Stimulated activated CD4-positive, alpha-beta T cell treated with anti-CD3 and anti-CD28 coated beads, Interleukin-4, amount 100 ng/mL, for 1 hour (primary cell): ENCODE results near the gene MET.
"Not testable (repeated sequence)": the region's sequence is repeated elsewhere in the genome, so short reads cannot be mapped to it uniquely, and the experiment has no call there.

Source experiments
- DNase-seq: peaks from one replicate; pipeline ENCODE4 v3.0.0-alpha.2; 2020

MET gene

DNA sequence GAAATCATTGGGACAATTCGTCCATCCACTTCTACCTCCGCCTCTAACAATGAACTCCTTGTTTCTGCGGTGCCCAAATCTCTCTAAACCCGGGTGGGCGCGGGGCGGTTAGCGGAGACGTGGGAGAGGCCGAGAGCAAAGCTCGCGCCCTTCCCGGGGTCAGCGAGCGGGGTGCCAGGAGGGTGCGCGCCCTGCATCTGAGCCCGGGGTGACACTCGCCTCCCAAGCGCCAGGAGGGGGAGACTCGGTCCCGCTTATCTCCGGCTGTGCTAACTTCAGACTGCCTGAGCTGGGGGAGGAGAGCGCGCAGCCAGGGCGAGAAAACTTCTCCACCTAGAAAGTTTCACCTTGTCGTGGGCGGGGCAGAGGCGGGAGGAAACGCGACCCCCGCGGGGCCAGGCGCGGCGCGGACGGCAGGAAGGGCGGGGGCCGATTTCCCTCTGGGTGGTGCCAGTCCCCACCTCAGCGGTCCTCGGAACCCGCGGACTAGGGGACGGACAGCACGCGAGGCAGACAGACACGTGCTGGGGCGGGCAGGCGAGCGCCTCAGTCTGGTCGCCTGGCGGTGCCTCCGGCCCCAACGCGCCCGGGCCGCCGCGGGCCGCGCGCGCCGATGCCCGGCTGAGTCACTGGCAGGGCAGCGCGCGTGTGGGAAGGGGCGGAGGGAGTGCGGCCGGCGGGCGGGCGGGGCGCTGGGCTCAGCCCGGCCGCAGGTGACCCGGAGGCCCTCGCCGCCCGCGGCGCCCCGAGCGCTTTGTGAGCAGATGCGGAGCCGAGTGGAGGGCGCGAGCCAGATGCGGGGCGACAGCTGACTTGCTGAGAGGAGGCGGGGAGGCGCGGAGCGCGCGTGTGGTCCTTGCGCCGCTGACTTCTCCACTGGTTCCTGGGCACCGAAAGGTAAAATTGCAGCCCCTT lies at the start of gene MET:
MET (plus strand) TSS at position 516 of the 915 bp plus-strand sequence. CDS start 26,889 bp downstream, outside the sequence.
- peak; percentile 36 for DNase-seq

DNA sequence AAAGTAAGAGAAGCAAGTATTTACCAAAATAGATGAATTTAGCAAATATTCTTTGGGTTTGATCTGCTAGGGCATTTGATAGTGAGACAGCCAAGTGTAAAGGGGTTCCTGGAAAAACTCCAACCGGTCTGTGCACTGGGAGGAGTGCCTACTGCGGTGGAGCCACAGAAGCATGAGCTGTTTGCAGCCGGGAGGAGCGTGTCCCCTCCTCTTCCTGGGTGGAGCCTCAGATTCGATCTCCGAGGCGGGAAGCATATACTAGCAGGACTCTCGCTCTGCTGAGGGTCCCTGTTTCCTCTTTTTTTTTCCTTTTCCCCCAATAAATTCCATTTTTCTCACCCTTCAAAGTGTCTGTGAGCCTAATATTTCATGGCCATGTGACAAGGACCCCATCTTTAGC lies 45.1 kb upstream of the MET start:
- no peak for DNase-seq

DNA sequence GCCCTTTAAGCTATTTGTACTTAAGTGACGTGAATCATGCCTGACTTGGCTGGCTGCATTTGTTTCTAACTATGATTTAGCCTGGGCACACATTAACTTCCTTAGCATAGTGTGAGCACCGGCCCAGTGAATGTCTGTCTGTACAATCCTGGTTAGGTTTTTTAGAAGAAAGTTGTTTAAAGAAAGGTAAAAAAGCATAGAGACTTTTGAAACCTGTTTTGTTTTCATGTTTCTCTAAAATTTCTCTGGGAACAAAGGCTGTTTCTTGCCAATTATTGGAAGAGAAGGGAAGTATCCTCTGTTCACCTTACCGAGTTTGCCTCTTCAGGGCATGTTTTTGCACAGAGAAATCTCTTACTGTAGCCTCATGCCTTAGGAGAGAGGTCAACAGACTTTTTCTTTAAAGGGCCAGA lies 42.9 kb upstream of the MET start:
- DNase-seq: no peak

DNA sequence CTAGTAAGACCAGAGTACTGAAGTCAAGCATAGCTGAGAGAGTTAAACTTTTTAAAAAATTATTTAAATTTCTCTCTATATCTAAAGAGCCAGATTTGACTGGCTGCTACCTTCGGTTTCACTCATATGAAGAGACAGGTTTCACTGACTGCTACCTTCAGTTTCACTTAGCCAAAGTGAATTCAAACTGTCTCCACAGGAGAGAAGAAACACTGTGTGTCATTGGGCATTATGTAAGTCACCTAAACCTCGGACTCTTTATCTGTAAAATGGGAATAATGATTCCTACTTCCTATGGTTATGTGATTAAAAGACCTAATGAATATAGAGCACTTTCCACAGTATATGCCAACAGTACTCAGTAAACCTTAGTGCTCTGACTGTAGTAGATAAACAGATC lies 41.6 kb upstream of the MET start:
- no peak for DNase-seq

DNA sequence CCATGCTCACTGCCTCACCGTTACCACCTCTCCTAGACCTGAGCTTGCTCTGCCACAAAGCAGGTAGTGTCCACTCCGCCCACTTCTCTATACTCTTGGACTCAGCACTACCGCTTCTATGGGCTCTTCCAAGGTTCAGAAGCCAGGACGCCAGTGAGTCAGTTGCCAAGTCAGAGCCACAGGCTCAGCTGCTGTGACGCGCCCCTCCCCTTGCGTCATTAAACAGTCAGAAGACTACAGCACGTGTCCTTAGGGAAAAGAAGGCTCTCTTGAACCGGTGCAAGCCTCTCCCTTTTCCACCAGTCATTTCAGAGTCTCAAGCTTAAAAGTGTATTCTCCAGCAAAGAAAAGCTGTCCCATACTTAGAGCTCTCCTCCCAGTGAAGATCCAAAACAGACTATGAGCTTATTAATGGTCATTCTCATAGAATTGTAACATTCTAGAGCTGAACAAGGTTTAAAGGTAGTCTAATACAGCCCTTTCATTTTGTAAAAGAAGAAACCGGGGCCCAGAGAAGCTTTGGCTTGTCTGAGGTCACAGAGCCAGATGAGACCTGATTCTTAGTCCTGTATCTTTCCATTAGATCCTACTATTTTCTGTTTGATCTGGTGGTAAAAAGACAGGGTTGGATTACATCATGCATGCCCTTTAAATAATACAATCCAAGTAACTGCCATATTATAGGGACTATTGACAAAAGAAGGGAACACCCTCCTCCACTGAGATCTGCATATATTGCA lies 40.9 kb upstream of the MET start:
- no peak for DNase-seq

DNA sequence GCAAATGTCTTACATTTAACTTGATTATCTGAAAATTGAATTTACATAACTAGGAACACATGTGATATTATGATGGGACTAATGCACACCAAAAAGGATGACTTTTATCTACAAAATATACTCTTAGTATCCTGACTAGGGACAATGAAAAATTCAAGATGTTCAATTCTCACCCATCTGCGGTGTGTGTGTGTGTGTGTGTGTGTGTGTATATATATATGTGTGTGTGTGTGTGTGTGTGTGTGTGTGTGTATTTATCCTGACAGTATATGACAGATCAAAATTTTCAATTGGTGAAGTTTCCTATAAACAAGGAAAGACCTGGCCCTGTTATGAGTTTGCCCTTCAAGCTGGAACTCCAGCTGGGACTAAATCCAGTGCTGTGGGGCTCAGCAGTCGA lies 40.3 kb upstream of the MET start:
- no peak for DNase-seq

DNA sequence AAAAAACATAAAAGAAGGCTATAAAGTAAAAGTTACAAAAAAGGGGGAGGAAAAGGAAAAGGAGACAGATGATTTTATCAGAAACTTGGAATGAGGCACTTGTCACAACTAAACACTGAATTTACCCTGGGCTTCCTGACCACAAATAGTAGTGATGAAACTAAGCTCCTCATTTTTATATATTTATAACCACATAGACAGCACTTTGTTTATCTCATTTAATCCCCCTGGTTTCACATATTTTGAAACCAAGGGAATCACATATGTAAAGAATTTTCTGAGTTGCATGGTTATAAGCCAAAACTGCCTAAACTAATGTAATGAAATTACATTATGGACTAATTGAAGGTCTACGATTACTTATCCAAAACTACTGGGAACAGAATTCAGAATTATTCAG lies 39.6 kb upstream of the MET start:
- DNase-seq: no peak

DNA sequence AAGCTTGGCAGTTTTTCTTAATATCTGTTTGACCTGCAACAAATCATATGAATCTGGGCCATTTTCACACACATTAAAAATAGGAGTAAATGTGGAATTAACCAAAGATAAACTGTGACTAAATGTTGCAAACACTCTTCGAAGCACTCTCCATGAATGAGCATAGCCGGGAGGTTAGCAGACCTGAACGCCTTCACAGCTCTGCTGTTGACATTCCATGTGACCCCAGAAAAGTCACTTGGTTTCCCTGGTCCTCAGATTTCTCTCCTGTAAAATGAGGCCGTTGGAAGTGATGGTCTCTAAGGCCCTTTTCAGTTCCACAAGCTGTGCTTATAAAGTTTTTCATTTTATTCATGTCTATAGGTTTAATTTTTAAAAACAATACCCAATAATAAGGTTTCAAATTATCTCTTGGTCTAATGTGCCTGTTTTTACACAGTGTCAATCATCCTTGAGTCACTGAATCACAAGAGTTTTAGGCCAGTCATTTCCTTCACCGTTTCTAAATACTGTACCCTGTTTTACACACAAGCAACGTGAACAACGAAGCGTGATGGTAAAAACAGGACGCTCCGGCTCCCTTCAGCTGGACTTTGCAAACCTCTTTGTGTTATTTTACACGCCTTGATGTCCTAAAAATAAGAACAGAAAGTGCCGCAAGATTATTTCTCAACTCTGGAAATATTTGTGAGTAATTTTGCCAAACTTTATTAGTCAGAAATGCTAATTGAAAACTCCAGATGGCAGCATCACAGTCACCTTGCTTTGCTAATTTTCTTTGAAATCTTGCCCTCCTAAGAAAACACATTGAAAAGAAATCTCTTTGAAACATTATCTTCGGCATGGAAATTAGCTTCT lies 38.6 kb upstream of the MET start:
- no peak for DNase-seq

DNA sequence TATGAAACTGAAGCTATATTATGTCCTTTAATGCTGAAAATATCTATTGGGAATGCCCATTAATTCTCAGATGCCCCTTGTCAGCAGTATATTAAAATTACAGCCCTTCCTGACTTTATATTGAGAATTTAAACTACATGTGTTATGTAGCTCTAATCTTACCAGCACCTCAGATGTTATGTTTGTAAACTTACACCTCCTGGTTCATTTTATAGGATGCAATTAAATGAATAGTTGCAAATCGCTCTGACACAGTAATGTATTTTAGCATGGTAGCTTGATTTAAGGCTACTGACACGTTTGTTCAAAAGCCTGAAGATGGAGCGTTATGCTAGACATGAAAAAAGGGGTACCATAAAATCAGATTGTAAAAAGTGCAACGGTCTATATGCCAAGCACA lies 35.0 kb upstream of the MET start:
- no peak for DNase-seq

DNA sequence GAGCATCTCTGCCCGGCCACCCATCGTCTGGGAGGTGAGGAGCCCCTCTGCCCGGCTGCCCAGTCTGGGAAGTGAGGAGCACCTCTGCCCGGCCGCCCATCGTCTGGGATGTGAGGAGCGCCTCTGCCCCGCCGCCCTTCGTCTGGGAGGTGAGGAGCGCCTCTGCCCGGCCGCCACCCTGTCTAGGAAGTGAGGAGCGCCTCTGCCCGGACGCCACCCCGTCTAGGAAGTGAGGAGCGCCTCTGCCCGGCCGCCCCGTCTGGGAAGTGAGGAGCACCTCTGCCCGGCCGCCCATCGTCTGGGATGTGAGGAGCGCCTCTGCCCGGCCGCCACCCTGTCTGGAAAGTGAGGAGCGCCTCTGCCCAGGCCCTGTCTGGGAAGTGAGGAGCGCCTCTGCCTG lies 33.4 kb upstream of the MET start:
- DNase-seq: not testable (repeated sequence)

DNA sequence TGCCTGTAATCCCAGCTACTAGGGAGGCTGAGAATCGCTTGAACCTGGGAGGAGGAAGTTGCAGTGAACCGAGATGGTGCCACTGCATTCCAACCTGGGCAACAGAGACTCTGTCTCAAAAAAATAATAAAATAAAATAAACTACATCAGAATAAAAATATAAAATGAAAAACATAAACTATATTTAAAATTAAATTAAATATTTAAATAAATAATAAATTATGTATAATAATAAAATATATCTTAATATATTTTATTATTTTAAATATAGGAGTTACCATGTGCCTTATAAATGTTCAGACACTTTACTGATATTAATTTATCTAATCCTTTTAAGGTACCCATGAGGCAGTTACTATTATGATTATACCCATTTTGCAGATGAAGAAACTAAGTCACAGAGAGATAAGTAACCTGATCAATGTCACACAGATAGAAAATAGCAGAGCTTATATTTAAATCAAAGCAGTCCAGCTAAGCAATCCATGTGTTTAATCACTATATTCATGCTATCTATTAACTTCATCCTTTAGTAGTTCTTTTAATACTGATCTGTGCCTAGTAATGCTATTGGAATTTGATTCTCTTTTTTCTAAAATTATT lies 30.3 kb upstream of the MET start:
- DNase-seq: no peak

DNA sequence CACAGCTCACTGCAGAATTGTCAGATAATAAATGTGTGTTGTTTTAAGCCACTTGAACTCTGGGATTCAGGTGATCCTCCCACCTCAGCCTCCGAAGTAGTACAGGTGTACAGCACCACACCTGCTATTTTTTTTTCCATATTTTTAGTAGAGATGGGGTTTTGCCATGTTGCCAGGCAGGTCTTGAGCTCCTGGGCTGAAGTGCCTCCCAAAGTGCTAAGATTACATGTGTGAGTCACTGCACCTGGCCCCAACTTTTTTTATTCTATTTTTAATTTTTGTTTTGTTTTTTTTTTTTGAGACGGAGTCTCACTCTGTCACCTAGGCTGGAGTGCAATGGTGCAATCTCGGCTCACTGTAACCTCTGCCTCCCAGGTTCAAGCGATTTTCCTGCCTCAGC lies 28.8 kb upstream of the MET start:
- DNase-seq: not testable (repeated sequence)

DNA sequence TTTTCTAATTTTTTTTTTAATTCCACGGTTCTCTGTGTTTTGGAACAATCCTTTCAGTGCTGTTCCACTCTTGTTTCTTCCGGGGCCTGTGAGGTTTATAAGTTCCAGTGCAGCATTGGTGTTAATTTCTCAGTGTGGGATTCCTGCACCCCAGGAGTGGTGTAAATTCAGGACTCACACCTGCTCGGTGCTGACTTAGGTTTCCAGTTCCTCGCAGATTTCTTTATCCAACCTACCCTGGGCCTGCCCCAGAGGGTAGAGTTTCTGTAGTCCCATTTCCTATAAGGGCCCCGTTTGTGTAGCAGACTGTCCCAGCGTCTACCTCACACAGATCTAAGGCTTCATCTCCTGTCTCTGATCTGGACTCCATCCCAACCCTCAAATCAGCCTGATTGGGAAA lies 27.4 kb upstream of the MET start:
- DNase-seq: no peak

DNA sequence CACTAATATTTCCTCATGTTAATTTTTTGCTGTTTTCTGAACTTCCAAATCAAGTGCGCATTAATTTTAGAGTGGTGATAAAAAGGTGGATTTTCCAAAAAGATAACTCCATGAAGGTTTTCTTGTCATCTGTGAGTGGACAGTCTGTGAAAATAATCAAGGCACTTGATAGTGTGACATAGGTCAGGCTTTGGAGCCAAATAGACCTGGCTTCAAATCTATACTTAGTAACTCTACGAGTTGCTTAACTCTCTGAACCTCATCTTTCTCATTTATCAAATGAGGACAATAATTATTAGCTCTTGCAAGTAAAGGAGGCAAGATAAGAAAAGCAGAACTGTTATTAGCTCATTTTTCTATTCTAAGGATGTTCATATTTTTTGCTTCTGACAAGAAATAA lies 24.7 kb upstream of the MET start:
- no peak for DNase-seq

DNA sequence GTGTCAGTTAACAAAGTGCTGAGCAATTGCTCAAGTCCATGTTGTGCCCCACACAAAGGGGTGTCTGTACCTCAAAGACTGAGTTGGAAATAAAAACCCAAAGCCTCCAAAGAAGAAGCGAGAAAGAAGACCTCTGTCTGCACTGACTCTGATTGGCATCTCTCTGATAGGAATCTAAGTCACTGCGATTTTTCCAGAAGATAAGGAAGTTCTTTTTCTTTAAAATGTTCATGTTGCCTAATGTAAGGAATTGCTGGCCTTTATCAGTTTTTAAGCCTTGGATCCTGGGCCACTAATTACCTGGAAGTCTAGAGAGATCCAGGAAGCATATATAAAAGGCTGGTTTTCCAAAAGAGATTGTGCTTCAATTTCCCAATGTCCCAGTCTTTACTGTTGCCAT lies 24.1 kb upstream of the MET start:
- DNase-seq: no peak

DNA sequence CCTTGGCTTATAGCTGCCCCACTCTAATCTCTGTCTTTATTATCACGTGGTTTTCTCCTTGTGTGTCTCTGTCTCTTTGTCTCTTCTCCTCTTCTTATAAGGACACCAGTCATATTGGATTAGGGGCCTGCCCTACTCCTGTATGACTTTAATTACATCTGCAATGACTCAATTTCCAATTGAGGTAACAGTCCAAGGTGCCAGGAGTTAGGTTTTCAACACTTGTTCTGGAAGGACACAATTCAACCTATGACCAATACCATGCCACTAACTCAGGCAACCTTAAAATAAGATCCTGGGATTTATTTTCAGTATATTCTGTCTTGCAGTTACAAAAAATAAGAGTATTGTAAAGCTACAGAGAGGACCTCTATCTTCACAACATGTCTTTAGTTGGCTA lies 21.6 kb upstream of the MET start:
- DNase-seq: no peak

DNA sequence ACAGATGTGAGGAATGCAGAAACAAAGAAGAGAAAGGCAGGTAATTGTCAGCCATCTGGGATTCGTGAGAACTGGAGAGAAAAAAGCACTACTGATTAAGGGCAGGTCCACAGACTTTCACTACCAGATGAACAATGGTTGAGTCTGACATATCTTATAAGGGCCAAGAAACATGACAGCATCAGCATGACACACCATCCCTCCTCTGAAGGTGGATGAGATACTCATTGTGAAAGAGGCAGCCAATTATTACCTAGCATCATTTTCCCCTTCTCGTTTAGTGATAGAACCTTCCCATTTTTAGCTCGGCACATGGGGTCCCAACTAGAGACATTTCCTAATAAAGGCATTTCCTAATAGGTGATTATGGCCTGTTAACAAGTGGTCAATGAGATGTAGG lies 19.2 kb upstream of the MET start:
- DNase-seq: no peak

DNA sequence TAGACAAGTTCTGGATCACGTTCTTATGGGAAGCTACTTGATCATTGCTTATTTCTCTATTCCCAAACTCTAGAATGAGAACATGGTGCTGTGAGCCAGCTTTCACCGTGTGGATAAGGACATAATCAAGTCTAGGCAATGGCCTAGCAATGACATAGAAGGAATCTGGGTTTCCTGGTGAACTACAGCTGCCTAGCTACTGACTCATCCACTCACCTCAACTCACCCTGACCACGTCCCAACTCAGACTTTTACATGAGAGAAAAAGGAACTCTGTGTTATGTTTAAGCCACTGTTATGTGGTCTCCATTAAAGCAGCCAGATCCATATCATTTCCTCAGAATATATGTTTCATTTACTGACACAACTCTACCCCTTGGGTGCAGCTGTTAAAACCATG lies 18.8 kb upstream of the MET start:
- no peak for DNase-seq

DNA sequence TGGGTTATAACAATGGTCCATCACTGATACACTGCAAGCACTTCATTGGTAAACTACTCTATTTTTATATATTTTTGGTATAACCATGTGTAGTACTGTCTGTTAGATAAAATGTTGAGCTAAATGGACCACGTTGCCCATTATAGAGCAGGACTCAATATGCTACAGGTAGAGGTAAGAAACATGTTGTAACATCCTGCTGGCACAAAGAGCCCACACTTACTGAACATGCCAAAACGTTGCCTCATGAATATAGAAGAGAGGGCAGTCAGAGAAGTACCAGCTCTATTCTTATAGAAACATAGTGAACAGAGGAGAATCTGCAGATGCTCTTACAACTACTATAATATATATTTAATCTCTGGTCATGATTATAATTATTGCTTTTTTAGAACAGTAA lies 18.4 kb upstream of the MET start:
- DNase-seq: no peak

DNA sequence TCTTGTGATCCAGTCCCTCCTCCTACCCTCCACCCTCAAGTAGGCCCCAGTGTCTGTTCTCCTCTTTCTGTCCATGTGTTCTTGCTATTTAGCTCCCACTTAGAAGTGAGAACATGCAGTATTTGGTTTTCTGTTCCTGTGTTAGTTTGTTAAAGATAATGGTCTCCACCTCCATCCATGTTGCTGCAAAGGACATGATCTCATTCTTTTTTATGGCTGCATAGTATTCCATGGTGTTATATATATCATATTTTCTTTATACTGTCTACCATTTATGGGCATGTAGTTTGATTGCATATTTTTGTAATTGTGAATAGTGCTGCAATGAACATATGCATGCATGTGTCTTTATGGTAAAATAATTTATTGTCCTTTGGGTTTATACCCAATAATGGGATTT lies 12.7 kb upstream of the MET start:
- not testable (repeated sequence) for DNase-seq

DNA sequence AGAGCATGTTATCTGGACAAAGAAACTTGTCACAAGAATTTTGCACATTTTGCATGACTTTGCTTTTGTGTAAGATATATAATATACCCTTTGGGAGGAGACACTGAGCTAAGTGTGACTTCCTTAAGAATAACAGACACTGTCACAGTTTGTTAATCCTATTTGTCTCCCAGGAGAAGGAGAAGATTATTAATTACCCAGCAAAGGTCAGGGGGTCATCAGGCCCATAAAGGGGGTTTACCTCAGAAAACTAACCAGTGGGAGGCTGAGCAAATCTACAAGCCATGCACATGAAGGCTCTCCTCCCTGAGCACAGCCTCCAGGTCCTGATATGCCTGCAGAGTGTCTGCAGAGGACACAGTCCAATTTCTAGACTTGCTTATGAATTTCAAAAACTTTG lies 10.1 kb upstream of the MET start:
- DNase-seq: no peak

DNA sequence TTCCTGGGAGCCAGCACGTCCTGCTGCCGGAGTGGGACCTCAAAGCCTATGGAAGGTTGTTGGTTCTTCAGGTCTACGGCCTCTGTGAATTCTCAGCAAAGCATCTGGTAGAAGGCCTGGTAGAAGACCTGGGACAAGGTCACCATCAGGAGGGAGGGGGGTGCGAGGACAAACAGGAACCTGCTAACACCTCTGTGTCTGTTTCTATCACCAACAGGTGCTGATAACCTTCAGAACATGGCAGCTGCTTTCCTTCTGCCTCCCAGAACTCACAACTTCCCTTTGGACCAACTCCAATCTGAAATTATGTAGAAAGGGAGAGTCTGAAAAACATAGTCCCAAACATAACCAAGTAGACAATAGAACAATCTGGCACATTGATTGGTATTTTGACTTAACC lies 8.3 kb upstream of the MET start:
- DNase-seq: no peak
